HTR-8/SVneo (cell line): ENCODE results near the gene HSFY1.
"Not testable (repeated sequence)": the region's sequence is repeated elsewhere in the genome, so short reads cannot be mapped to it uniquely, and the experiment has no call there.

Source experiments
- DNase-seq: peaks from one replicate; pipeline ENCODE4 v3.0.0; 2011; ENCODE audit warnings: low spot score, mixed read lengths; ENCODE audit not compliant: insufficient read length
- FAIRE-seq: peaks from 2 replicates; lab custom pipeline; 2011; peaks lifted over from hg19 to GRCh38; lab: Jason Lieb, UNC

HSFY1 gene, protein sequence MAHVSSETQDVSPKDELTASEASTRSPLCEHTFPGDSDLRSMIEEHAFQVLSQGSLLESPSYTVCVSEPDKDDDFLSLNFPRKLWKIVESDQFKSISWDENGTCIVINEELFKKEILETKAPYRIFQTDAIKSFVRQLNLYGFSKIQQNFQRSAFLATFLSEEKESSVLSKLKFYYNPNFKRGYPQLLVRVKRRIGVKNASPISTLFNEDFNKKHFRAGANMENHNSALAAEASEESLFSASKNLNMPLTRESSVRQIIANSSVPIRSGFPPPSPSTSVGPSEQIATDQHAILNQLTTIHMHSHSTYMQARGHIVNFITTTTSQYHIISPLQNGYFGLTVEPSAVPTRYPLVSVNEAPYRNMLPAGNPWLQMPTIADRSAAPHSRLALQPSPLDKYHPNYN

DNA sequence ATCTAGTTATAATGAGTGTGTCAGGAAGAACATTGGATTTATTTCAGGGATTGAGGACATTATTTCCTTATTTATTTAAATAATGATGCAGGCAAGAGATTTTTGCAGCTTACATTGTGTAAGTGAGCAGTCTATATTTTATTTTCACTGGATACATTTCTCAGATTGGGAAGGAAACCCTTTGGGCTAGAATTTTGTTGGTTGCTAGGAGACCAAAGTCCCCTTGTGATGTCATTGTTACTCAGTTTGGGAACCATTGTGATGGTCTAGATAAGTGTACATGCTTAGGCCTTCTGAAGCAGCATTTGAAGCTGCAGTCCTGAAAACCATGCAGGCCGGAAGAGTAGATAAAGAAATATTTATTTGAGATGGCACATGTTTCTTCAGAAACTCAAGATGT, at the start of gene HSFY1:
Gene HSFY1, plus strand, starts transcription at position 301 of the 400 bp plus-strand sequence. Its CDS starts 68 bp downstream, at position 369.
- not testable (repeated sequence) for FAIRE-seq, DNase-seq

DNA sequence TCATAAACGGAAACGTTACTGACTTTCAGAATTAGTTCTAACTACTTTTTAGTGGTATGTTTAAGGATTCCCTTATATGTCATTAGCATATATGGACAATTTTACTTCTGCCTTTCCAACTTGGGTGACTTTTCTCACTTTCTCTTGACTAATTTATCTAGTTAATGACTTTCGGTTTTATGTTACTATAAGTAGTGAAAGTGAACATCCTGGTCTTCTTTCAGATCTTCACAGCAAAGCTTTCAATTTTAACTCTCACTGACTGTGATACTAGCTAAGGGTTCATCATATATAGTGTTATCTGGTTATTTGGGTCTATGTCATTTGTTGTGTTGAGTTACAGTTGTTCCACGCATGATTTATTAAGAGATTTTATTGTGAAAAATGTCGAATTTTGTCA, 42.3 kb upstream of the HSFY1 start:
- not testable (repeated sequence) for DNase-seq, FAIRE-seq

DNA sequence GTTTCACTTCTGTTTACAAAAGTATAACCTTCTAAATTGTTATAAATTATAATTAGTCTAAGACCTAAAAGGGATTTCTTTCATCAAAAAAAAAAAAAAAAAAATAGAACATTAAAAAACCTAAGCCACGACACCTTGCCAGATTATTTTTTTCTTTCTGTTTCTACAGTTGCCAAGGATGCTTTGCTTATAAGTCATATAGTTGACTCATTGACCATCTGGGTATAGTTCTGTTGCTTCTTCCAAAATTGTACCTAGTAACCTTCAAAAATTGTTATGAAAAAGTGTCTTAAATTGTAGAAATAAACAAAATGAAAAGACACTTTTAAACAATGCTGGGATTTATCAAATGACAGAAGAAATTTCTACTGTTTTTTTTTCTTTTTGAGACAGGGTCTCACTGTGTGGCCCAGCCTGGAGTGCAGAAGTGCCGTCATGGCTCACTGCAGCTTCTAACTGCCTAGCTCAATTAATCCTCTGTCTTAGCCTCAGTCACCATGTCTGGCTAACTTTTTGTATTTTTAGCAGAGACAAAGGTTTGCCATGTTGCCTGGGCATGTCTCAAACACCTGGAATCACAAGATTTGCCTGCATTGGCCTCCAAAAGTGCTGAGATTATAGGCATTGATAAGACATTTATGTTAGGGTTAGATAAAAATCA, 15.4 kb upstream of the HSFY1 start:
- not testable (repeated sequence) for DNase-seq, FAIRE-seq

DNA sequence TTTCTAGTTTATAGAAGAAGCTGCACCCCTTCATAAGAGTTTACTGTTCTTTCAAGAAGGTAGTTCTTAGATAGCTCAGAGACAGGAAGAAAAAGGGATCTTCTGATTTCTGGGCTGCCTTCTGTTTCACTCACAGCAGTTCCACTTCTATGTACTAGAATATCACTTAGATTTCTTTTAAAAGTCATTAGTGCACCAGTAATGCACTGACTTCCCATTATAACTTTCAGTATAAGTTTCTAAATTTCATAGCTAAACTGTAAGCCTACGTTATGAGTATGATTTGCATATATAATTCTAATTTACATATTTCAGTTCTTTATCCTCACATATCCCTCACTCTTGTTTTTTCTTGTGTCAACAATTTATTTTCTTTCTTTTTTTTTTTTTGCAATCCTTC, 7.6 kb upstream of the HSFY1 start:
- DNase-seq, FAIRE-seq: not testable (repeated sequence)

DNA sequence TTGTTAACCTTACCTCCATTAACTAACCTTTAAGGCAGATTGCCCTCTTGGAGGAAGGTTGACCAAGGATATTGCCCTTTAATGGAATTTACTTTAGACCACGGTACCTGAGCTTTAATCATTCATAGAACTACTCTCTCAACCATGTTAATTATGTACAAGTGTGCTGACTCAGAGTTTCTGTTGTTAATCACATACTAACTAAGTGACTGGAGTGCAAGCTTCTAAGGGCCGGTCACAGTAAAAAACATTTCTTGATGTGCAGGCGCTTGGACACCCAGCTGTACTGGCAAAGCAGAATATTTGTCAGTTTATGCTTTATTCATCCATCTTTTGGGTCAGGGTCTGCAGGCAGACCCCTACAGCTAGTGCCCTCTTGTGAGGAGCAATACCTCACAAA, 6.6 kb downstream of the HSFY1 start:
- DNase-seq, FAIRE-seq: not testable (repeated sequence)

DNA sequence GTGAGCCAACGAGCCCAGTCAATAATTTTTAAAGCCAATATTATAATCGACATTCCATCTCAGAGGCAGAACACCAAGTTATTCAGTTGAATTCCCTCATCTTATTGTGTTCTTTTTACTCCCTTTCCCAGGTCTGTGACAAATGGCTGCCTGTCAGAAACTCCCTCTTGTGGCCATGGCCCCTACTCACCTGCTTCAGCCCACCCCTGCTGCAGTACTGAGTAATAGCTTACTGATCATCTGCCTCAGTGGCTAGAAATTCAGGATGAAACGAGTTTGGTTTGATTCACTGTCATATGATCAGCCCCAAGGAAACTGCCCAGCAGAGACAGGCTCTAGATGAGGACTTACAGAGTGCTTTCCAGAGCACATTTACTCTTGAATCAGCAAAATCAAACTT, 19.4 kb downstream of the HSFY1 start:
- not testable (repeated sequence) for FAIRE-seq

More for the DNA sequence above, 19.4 kb downstream of the HSFY1 start:
- DNase-seq, result not testable (repeated sequence)
